GM19468 (cell line): ENCODE measurements around the gene CDKN1B.

ENCODE experiments used
- ATAC-seq: cut with Tn5 transposase; IDR thresholded peaks from one replicate; pipeline ENCODE4 v1.9.1; 2021; ENCODE audit warnings: mild to moderate bottlenecking, moderate library complexity, moderate number of reproducible peaks; ENCODE audit not compliant: unreplicated experiment; ENCODE audit errors: extremely low read depth

Gene CDKN1B

DNA sequence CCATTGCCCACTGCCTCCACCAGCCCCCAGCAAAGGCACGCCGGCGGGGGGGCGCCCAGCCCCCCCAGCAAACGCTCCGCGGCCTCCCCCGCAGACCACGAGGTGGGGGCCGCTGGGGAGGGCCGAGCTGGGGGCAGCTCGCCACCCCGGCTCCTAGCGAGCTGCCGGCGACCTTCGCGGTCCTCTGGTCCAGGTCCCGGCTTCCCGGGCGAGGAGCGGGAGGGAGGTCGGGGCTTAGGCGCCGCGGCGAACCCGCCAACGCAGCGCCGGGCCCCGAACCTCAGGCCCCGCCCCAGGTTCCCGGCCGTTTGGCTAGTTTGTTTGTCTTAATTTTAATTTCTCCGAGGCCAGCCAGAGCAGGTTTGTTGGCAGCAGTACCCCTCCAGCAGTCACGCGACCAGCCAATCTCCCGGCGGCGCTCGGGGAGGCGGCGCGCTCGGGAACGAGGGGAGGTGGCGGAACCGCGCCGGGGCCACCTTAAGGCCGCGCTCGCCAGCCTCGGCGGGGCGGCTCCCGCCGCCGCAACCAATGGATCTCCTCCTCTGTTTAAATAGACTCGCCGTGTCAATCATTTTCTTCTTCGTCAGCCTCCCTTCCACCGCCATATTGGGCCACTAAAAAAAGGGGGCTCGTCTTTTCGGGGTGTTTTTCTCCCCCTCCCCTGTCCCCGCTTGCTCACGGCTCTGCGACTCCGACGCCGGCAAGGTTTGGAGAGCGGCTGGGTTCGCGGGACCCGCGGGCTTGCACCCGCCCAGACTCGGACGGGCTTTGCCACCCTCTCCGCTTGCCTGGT lies at the start of gene CDKN1B:
CDKN1B (plus strand) TSS at position 576 of the 793 bp plus-strand sequence. CDS start 472 bp downstream, outside the sequence.
- ATAC-seq, result peak; percentile 43

DNA sequence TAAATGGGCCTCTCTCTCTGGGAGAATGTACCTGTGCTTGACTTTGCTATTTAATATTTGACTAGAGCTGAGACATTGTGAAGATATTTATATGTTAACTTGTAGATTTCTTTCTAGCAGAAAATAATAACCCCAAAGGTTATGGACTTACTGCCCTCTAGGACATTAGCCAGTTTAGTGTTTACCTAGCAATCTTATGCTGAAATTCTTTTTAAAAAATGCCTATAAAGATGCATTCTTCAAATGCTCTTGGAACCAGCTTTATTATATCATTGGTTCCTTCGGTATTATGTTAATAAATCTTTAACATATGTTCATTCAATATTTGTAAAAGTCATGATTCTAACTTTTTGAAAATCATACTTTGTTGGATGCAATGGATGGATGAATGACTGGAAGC lies 49.2 kb upstream of the CDKN1B start:
- ATAC-seq, result no peak

DNA sequence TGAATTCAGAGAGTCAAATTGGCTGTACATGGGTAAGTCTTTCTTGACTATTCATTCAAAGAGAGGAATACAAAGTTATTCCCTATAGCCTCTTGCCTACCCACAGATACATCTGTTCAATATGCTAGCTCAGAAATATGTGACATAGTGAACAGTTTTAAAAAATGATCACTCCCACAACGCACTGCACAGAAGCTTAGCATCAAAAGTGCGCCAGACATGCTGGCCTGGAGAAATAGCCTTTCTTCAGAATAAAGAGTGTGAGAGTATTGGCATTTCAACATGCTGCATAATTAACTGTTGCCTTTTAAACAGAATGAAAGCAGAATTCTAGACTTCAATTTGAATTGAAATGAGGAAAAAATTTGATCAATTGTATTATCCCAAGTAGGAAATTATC lies 48.1 kb upstream of the CDKN1B start:
- no peak for ATAC-seq

DNA sequence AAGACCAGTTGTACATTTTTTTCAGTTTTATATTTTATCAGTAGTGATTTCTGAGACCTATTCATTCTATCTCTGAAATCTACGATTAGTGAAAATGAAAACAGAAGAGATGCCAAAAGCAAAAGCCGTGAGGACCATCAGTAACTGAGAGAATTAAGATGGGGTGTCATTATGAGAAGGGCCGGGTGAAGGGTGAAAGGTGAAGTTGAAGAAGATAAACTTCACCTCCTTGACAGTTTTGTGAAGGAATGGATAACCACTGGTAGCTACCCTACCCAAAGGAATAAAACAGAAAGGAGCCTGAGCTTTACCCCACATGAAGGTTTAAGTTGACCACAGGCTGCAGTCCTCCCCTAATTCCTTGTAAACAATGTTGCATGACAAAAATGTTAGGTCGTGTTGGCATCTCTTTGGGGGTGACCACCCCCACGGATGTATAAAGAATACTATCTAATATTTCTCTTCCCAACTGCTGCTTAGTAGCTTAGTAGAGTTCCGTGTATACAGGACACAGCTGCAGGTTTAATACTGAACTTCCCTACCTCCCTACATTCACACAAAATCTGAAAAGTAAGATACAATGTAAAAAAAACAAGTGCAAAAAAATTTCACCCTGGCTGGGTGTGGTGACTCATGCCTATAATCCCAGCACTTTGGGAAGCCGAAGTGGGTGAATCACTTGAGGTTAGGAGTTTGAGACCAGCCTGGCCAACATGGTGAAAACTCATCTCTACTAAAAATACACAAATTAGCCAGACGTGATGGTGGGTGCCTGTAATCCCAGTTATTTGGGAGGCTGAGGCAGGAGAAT lies 45.1 kb upstream of the CDKN1B start:
- ATAC-seq, result no peak

DNA sequence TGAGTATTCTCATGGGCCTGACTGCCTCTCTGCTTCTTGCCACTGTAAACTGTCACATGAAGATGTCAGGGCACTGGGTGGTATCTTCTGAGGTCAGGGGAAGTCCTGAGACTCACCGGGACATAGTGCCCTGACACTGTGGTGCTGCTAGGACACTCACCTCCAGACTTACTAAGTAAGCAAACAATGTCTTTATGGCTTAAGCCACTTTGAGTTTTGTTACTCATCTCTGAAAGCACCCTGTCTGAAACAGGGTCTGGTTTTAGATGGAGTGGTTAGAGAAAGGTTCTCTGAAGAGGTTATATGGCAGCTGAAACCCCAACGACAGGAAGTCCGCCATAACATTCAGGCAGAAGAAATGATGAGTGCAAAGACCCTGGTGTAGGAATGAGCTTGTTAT lies 43.9 kb upstream of the CDKN1B start:
- no peak for ATAC-seq

DNA sequence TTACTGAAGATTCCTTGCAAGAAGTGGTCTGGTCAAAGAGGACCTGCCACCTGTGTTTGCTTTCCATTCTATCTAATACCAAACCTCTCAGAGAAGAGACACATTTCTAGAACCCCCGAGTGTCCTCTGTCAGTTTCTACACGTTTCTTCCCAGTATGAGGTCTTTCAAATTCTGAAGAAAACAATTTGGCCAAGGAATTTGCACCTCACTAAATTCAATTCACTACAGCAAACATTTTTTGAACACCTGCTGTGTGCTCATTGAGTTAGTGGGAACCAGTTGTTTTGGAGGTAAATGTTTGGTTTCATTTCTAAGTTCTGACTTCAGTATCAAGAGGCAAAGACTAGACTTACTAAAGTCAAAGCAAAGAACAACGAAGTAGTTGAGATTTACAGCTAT lies 40.6 kb upstream of the CDKN1B start:
- ATAC-seq, result no peak

DNA sequence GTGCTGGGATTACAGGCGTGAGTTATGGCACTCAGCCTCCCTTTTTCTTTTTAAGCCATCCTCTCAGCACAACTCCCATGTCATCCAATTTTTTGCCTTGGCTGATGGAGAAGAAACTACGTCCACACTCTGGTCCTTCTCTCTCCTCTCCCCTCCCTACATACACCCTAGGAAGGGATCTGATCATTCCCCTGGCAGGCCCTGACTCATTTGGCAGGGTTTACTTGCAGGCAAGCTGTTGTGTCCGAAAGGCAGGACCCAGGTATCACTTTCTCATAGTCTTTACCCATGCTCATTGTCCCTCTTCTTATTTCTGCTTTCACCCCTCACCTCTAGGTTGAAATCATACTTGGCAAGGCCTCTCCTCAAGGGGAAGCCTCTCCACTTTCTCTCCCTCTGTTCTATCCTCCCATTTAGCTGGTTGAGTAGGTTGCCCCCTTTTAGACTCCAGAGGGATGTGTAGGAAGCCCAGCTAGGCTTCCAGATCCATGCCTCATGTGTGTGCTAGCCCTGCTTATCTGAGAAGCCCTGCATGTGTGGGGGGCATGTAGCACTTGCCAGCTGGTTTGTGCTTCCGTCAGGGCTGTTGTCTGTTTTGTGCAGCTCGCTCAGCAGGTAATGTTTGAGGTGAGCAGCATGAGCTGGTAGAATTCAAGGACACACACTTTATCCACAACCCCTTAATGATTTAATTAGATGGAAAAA lies 36.0 kb upstream of the CDKN1B start:
- no peak for ATAC-seq

DNA sequence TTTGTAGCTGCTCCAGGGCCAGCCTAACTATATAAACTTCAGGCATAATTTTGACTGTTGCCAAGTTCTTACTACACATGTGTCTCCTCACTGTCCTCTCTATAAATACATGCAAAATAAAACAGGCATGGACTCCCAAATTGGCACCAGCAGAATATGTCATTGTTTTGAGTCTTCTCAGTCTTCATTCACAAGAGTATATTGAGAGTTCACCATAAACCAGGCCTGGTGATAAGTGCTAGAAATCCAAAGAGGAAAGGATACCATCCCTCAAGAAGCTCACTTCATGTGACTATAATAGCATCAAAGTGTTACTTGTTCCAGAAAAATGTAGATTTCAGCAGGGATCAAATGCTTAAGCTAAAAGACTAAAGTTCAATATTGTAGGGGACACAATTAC lies 34.9 kb upstream of the CDKN1B start:
- ATAC-seq, result no peak

DNA sequence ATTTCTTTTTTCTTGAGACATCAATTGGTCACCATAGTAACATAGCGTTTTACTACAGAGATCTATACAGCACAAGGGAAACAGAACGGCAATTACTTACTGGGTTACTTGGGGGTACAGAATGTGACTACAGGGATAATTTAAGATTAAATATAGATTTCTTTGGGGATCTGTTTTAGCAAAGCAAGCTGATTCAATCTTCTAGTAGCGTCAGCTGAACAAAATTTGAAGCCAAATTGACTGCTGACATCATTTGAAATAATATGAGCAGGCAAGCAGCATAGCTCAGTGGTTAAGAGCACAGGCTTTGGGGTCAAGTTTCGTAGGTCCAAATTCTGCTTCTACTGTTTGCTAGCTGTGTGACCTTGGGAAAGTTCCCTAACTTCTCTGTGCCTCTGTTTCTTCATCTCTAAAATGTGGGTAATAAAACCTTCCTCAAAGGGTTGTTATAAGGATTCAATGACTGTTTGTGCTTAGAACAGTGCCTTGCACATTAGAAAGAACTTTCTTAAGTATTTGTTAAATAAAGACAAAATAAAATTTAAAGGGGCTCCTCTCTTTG lies 34.0 kb upstream of the CDKN1B start:
- no peak for ATAC-seq

DNA sequence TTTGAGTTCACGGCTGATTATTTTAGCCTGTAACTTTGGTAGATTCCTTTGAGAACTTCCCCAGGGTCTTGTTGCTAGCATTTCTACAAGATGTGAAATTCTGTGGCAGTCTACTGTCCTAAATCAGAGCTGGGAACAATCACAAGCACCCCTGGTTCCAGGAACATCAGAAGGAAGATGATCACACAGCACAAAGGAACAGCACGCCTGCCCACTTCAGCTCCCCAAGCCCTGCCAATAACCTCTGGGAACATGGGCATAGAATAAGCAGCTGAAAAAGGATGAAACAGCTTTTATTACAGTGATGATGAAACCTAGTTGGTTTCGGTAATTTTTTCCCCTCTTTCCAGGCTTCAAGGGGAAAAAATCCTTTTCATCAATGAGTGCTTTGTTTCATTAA lies 33.4 kb upstream of the CDKN1B start:
- ATAC-seq, result no peak

DNA sequence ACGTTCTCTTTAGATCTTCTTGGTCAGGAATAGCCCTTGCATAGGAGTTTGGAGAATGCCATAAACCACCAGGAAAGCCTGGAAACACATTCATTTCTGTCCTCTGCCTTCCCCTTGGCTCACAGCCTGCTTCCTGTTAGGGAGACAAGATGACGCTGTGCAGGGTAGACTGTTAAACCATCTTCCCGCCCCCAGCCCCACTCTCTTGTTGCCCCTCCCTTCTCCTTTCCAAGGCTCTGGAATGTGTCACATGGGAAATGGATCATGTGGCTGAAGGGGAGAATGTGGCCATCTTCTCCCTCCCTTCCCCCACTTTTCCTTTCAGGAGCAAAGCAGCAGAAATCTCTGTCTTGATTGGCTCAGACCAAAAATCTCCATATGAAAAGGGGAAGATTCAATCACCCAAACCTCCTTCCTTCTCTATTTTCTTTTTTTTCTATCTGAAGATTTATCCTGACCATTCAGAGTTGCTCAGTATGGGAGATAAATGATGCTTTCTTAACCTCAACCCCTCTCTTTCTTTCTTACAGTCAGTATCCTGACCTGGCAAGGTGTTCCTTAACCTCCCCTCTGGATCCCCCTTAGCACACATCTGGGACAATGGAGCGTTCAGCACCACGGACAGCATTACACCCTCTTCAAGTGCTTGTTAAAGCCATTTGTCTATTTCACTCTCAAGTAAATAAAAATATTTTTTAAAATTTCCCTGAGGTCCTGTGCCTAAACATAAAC lies 32.6 kb upstream of the CDKN1B start:
- no peak for ATAC-seq

DNA sequence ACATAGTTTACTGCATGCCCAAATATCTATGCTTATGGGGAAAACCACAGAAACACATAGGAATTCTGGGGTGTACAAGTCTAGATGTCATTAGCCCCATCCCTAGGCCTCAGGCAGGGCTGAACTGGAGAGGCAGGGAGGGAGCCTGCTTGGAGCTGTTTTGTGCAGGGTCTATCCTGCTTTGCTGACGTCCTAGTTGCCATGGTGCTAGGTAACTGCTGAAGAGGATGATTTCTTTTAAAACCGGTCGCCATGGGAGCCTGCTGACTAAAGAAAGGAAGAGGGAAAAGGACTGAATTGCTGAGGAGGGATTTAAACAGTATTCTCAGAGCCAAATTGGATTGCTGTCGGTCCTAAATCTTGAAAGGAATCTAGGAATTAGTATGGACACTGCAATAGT lies 31.9 kb upstream of the CDKN1B start:
- ATAC-seq, result no peak

DNA sequence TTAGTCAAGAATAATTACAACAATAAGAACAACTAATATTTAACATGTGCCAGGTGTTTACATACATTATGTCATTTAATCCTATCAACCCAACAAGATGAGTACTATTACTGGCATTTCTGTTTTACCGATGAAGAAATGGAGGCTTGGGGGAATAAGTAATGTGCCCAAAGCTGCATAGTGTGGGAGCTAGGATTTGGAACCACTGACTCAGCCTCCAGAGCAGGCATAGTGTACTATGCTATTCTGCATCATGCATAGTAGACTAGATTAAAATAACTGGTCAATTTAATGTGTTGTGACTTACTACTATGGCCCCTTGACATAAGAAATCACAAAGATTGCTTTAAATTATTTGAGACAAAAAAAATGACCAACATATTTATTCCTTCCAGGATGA lies 30.7 kb upstream of the CDKN1B start:
- ATAC-seq, result no peak

DNA sequence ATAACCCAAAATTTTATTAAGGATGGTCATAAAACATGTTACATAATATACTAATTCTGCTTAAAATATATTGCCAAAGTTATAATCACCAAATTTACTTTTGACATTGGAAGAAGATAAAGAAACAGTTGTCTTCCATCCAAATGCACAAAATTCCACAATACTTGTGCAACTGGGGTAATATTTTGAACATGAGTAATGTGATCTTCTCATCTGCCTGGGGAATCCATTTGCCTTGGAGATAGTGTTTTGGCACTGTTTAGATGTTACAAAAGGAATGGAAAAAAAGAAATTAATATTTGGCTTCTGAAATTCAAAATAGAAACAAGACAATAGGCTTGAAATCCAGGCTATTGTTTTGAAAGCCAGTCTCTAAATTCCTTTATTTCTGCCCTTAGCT lies 30.2 kb upstream of the CDKN1B start:
- no peak for ATAC-seq

DNA sequence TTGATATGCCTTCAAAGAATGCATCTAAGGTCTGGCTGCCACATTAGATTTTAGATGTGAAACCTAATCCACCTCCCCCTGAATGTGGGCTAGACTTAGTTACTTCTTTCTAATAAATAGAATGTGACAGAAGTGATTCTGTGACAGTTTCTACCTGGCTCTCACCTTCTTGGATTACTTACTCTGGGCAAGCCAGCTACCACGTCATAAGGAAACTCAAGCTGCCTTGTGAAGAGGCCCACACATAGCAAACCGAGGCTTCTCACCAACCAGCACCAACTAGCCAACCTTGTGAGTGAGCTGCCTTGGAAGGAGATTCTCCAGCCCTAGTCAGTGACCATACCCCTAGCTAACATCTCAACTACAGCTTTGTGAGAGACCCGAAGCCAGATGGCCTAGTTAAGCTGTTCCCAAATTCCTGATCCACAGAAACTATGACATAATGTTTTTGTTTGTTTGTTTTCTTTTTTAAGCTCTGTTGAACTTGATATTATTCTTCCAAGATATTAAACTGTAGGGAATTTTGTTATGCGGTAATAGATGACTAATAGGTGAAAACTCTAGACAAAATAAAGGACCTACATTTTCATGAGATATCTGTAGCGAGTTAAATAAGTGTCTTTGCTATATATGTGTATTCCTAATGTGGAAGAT lies 27.4 kb upstream of the CDKN1B start:
- no peak for ATAC-seq

DNA sequence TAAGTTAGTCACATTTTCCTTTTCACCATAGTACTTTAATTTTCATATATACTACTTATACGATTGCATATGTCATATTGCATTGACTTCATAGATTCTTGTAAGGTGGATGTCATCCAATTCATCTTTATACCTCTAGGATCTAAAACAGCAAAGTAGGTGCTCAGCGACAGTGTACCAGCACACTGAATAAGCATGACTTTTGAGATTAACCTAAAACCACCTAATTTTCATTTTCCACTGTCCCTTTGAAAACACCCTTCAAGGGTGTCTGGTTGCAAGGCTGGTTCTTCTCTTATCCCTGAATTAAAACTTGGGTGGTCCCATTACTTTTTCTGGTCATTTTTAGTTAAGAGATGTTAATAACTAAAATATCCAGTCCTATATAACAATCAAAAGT lies 25.6 kb upstream of the CDKN1B start:
- no peak for ATAC-seq

DNA sequence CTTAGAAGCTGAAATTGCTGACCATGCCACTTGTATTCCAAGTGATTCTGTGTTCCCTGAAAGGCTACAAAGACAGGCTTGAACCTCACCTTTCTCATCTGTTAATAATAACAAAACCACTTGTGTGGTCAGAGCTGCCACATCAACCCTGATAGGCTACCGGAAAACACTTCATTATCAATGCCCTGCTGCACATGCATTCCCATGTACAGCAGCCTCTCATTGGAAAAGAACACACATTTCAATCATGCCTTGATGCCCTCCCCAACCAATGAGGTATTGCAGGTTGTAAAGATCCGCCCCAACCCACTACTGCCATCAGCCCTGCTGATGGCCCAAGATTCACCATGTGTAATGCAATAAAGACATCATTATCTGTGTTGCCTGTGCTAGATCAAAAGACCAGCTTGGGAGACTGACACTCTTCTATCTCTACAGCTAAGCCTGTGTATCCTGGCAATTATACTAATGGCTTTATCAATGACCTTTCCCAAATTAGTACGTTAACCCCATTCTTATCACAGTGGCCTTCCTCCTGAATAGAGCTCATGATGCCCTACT lies 24.0 kb upstream of the CDKN1B start:
- no peak for ATAC-seq

DNA sequence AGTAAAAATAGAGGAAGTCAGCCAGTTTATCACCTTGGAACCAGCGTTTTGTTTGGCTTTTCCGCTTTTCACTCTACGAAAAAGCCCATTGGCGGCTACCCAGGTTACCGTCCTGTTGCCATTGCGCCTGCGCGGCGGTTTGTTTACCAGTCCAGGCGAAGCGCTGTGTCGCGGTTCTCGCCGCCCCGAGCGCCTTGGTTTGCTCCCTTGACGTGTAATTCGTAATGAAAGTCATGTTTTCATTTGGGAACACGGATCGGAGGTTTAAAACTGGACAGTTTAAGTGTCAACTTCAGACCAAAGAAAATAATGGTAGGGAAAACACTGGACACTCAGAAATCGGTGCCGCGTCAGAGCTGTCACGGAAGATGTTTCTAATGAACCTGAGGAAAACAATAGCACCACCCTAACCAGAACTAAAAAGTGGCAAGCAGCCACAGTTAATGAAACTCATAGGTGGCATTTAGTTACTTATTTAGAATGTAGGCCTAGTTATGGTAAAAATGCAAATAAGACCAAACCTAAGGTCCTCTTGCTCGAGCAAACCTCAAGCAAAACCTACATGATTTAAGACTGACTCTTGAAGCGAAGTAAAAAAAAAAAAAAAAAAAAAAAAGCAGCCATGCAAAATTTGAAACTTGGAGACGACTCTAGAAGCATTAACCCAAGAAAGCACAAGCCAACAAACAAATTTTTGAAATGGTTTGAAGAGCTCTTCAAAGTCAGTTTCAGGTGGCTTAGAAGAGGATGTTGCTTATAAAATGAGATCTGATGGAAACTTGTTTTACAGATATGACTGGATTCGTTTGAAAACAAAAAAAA lies 20.4 kb upstream of the CDKN1B start:
- ATAC-seq, result peak; percentile 68
